Activated naive CD4-positive, alpha-beta T cell treated with anti-CD3 and anti-CD28 coated beads, Interleukin-2, amount 50 U/mL, for 24 hours (primary cell): Measurements from ENCODE around the gene MAGEB17.
A peak's percentile ranks its signal among the peaks of the same experiment; 100 is the strongest.

Experiments
- H3K27ac Mint-ChIP-seq: one replicate; pipeline ENCODE4 v1.8.0; 2021; ENCODE audit warnings: mild to moderate bottlenecking, mixed read lengths
- H3K27me3 Mint-ChIP-seq: one replicate; pipeline ENCODE4 v1.8.0; 2021; ENCODE audit warnings: mixed read lengths
- H3K36me3 Mint-ChIP-seq: one replicate; pipeline ENCODE4 v1.8.0; 2021; ENCODE audit warnings: mixed read lengths
- H3K4me1 Mint-ChIP-seq: one replicate; pipeline ENCODE4 v1.8.0; 2021; ENCODE audit warnings: mixed read lengths
- H3K4me3 Mint-ChIP-seq: one replicate; pipeline ENCODE4 v1.8.0; 2021; ENCODE audit warnings: mild to moderate bottlenecking, mixed read lengths
- H3K9me3 Mint-ChIP-seq: one replicate; pipeline ENCODE4 v1.8.0; 2021; ENCODE audit warnings: mixed read lengths

The MAGEB17 gene, protein sequence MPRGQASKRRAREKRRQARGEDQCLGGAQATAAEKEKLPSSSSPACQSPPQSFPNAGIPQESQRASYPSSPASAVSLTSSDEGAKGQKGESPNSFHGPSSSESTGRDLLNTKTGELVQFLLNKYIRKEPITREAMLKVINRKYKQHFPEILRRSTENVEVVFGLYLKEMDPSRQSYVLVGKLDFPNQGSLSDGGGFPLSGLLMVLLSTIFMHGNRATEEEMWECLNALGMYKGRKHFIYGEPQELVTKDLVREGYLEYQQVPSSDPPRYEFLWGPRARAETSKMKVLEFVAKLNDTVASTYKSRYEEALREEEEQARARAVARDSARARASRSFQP

GRCh38 chrX:16167181-16167580 is at the start of gene MAGEB17:
MAGEB17 (plus strand) TSS chrX:16167481; CDS start chrX:16170383, 2,902 bp downstream.
- Mint-ChIP-seq H3K4me3 (no peak within 1 kb of the TSS), H3K27ac (no peak within 1 kb of the TSS), H3K9me3 (no peaks in the 10 kb centered on the region), H3K27me3 (peaks cover 2% of the 10 kb centered on the region), H3K4me1 (no peaks in the 10 kb centered on the region), H3K36me3 (no peaks in the 10 kb centered on the region)

- H3K27ac Mint-ChIP-seq: no peak overlapping the region
Measured at GRCh38 chrX:16119353-16120220, 47.7 kb upstream of the MAGEB17 start.

DNA sequence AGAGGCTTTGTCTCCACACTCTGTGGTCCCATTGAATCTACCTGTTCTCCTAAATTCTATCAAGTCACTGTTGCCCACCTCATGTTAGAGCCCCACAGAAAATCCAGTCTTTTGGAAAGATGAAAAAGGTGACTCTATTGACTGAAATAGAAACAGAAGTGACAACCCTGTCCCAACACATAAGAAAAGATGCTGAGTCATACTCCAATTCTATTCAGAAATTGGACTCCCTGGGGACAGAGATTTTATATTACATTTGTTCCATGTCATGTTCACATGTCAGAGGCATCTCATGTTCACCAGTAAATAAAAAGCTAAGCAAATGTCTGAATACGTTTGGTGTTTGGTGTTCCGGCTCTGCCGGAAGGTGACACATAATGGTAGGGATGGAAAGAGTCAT is 46.9 kb upstream of the MAGEB17 start:
- H3K9me3 Mint-ChIP-seq: peaks cover 4% of the 10 kb centered on the region
- no peak overlapping the region for H3K27ac Mint-ChIP-seq
- H3K4me1 Mint-ChIP-seq: peaks cover 22% of the 10 kb centered on the region
- no peaks in the 10 kb centered on the region for H3K27me3 Mint-ChIP-seq
- H3K4me3 Mint-ChIP-seq: peak overlapping the region; percentile 52
- H3K36me3 Mint-ChIP-seq: no peaks in the 10 kb centered on the region

More at GRCh38 chrX:16119353-16120220, 47.7 kb upstream of the MAGEB17 start:
- H3K4me3 Mint-ChIP-seq: peak overlapping the region; percentile 7
- H3K36me3 Mint-ChIP-seq: no peaks in the 10 kb centered on the region
- H3K27me3 Mint-ChIP-seq: no peaks in the 10 kb centered on the region
- H3K4me1 Mint-ChIP-seq: peaks cover 22% of the 10 kb centered on the region
- peaks cover 4% of the 10 kb centered on the region for H3K9me3 Mint-ChIP-seq

DNA sequence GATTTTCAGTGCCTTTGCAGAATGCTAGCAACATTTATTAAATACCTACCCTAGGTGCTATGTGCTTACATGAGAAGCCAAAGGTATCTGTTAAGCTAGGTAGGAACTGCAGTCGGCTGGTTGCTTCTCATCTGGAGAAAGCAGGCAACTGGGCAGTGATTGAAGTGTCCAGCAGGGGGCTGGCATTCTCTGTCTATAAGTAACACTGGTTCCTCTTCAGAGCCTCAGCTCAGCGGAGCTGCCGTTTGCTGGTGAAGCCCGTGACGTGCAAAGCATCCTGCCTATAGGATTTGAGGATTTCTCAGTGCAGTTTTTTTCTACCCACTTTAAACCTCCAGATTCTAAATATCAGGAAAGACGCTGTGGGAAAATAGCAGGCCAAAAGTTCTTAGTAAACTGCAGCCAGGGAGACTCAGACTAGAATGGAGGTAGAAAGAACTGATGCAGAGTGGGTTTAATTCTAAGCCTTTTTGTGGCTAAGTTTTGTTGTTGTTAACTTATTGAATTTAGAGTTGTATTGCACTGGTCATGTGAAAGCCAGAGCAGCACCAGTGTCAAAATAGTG is 44.0 kb upstream of the MAGEB17 start, which contains the start of gene GRPR:
Gene GRPR, plus strand, starts transcription at position 344 of the 565 bp plus-strand sequence. CDS start 389 bp downstream, outside the sequence.
- Mint-ChIP-seq H3K4me3 (no peak within 1 kb of the TSS), H3K36me3 (no peaks in the 10 kb centered on the region), H3K27me3 (no peaks in the 10 kb centered on the region), H3K4me1 (peaks cover 22% of the 10 kb centered on the region), H3K27ac (no peak within 1 kb of the TSS), H3K9me3 (peaks cover 4% of the 10 kb centered on the region)

DNA sequence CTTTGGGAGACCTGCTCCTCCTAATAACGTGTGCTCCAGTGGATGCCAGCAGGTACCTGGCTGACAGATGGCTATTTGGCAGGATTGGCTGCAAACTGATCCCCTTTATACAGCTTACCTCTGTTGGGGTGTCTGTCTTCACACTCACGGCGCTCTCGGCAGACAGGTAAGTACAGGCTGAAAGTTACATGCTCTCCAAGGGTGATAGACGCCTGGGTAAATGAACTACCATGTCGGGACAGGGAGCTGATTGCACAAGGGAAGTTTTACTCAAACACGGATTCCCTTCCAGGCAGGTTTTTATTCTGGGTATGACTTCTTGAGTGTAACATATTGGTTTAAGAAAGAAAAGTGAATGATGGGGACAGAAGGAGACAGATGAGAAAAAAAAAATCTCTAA is 43.1 kb upstream of the MAGEB17 start:
- Mint-ChIP-seq H3K4me1 (peaks cover 19% of the 10 kb centered on the region), H3K4me3 (no peak overlapping the region)

GRCh38 chrX:16125520-16126149 is 41.6 kb upstream of the MAGEB17 start:
- no peak overlapping the region for H3K27ac Mint-ChIP-seq
- peaks cover 8% of the 10 kb centered on the region for H3K27me3 Mint-ChIP-seq
- H3K36me3 Mint-ChIP-seq: no peaks in the 10 kb centered on the region
- H3K9me3 Mint-ChIP-seq: no peaks in the 10 kb centered on the region
- H3K4me1 Mint-ChIP-seq: peaks cover 4% of the 10 kb centered on the region
- no peak overlapping the region for H3K4me3 Mint-ChIP-seq

More for the DNA sequence above, 43.1 kb upstream of the MAGEB17 start:
- peaks cover 1% of the 10 kb centered on the region for H3K9me3 Mint-ChIP-seq
- H3K27me3 Mint-ChIP-seq: peaks cover 3% of the 10 kb centered on the region
- no peak overlapping the region for H3K27ac Mint-ChIP-seq
- no peaks in the 10 kb centered on the region for H3K36me3 Mint-ChIP-seq

GRCh38 chrX:16130707-16131106 is 36.6 kb upstream of the MAGEB17 start:
- no peak overlapping the region for H3K27ac Mint-ChIP-seq
- no peaks in the 10 kb centered on the region for H3K36me3 Mint-ChIP-seq
- no peak overlapping the region for H3K4me3 Mint-ChIP-seq
- H3K27me3 Mint-ChIP-seq: peaks cover 10% of the 10 kb centered on the region
- no peaks in the 10 kb centered on the region for H3K4me1 Mint-ChIP-seq
- no peaks in the 10 kb centered on the region for H3K9me3 Mint-ChIP-seq

- H3K36me3 Mint-ChIP-seq: no peaks in the 10 kb centered on the region
- no peak overlapping the region for H3K27ac Mint-ChIP-seq
- no peaks in the 10 kb centered on the region for H3K4me1 Mint-ChIP-seq
- H3K4me3 Mint-ChIP-seq: no peak overlapping the region
- peaks cover 3% of the 10 kb centered on the region for H3K27me3 Mint-ChIP-seq
- no peaks in the 10 kb centered on the region for H3K9me3 Mint-ChIP-seq
Measured at GRCh38 chrX:16134936-16135335, 32.3 kb upstream of the MAGEB17 start.

DNA sequence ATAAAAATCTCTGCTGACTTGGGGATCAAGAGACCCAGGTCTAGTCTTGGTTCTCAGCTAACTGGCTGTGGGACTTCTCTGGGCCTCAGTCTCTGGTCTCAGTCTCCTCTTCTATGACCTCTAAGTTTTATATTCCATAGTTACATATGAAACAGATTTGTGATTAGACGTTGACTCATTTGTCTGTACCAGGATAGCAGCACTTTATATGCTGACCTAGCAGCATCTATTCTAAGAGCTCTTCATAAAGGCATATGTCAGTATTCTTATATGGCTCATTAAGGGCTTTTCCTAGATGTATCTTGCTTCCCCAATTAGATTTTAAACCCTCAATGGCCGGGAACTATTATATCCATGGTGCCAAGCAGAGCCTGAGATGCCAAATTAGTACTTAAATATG is 31.2 kb upstream of the MAGEB17 start:
- Mint-ChIP-seq H3K27ac (no peak overlapping the region), H3K9me3 (no peaks in the 10 kb centered on the region), H3K27me3 (peaks cover 2% of the 10 kb centered on the region), H3K4me3 (no peak overlapping the region), H3K36me3 (no peaks in the 10 kb centered on the region), H3K4me1 (no peaks in the 10 kb centered on the region)

GRCh38 chrX:16137416-16138107 is 29.7 kb upstream of the MAGEB17 start:
- H3K36me3 Mint-ChIP-seq: no peaks in the 10 kb centered on the region
- no peak overlapping the region for H3K4me3 Mint-ChIP-seq
- H3K4me1 Mint-ChIP-seq: no peaks in the 10 kb centered on the region
- no peaks in the 10 kb centered on the region for H3K9me3 Mint-ChIP-seq
- peaks cover 2% of the 10 kb centered on the region for H3K27me3 Mint-ChIP-seq
- H3K27ac Mint-ChIP-seq: no peak overlapping the region

GRCh38 chrX:16138108-16138427 is 29.2 kb upstream of the MAGEB17 start:
- Mint-ChIP-seq H3K4me3 (no peak overlapping the region), H3K27me3 (peaks cover 2% of the 10 kb centered on the region), H3K36me3 (no peaks in the 10 kb centered on the region), H3K27ac (no peak overlapping the region), H3K4me1 (no peaks in the 10 kb centered on the region), H3K9me3 (no peaks in the 10 kb centered on the region)

DNA sequence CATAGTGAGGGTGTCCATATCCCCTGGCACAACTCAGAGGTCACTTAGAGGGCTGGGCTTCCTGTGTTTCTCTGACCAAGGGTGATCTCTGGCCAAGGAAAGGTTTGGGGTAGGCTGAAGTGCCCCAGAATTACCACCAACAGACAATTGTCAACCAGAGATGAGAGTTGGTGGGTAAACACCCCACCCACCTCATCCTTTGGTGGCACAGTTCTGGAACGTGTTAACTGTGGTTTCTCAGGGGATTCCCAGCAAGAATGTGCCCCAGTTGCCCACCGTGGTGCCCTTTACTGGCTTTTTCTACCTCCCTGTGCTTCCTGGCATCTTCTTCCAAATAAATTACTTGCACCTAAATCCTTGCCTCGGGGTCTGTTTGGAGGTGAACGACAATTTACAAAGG is 26.8 kb upstream of the MAGEB17 start:
- Mint-ChIP-seq H3K9me3 (peaks cover 4% of the 10 kb centered on the region), H3K27me3 (peaks cover 4% of the 10 kb centered on the region), H3K27ac (peak overlapping the region; percentile 55), H3K4me1 (no peaks in the 10 kb centered on the region), H3K36me3 (no peaks in the 10 kb centered on the region), H3K4me3 (no peak overlapping the region)

DNA sequence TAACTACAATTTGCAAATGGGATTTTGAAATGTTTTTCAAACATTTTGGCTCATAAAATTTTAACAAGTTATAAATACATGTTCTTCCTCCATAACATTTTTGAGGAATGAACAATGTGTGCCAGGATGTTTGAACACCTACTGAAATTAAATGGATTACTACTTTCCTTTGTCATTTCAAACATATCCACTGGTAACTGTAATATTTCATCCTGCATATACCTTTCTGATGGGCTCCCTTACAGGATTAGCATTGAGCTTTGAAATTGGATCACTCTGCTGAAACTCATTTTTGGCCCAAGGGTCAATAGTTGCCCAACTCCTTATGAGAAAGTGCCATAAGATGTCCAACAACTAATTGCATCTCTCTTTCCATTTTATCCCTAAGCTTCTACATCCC is 26.3 kb upstream of the MAGEB17 start:
- peaks cover 4% of the 10 kb centered on the region for H3K27me3 Mint-ChIP-seq
- no peaks in the 10 kb centered on the region for H3K36me3 Mint-ChIP-seq
- no peak overlapping the region for H3K27ac Mint-ChIP-seq
- peaks cover 4% of the 10 kb centered on the region for H3K9me3 Mint-ChIP-seq
- no peaks in the 10 kb centered on the region for H3K4me1 Mint-ChIP-seq
- H3K4me3 Mint-ChIP-seq: no peak overlapping the region

- H3K36me3 Mint-ChIP-seq: no peaks in the 10 kb centered on the region
- H3K27me3 Mint-ChIP-seq: peaks cover 4% of the 10 kb centered on the region
- no peaks in the 10 kb centered on the region for H3K4me1 Mint-ChIP-seq
- H3K9me3 Mint-ChIP-seq: peaks cover 4% of the 10 kb centered on the region
- H3K27ac Mint-ChIP-seq: no peak overlapping the region
- no peak overlapping the region for H3K4me3 Mint-ChIP-seq
Measured at GRCh38 chrX:16141422-16142245, 25.6 kb upstream of the MAGEB17 start.
